ENCODE measurements around the gene ZIC2.

Gene ZIC2

GRCh38 chr13:99982036-99982730 lies 599 bp downstream of the ZIC2 start:
- TF ChIP-seq, protein P1, sequence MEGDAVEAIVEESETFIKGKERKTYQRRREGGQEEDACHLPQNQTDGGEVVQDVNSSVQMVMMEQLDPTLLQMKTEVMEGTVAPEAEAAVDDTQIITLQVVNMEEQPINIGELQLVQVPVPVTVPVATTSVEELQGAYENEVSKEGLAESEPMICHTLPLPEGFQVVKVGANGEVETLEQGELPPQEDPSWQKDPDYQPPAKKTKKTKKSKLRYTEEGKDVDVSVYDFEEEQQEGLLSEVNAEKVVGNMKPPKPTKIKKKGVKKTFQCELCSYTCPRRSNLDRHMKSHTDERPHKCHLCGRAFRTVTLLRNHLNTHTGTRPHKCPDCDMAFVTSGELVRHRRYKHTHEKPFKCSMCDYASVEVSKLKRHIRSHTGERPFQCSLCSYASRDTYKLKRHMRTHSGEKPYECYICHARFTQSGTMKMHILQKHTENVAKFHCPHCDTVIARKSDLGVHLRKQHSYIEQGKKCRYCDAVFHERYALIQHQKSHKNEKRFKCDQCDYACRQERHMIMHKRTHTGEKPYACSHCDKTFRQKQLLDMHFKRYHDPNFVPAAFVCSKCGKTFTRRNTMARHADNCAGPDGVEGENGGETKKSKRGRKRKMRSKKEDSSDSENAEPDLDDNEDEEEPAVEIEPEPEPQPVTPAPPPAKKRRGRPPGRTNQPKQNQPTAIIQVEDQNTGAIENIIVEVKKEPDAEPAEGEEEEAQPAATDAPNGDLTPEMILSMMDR (IDR thresholded peaks at IDR 0.05; ENCODE audit: low read depth, low read length): no peak
- H3K4me3 ChIP-seq (ENCODE audit: low read depth, low read length): no peak overlapping the region

DNA sequence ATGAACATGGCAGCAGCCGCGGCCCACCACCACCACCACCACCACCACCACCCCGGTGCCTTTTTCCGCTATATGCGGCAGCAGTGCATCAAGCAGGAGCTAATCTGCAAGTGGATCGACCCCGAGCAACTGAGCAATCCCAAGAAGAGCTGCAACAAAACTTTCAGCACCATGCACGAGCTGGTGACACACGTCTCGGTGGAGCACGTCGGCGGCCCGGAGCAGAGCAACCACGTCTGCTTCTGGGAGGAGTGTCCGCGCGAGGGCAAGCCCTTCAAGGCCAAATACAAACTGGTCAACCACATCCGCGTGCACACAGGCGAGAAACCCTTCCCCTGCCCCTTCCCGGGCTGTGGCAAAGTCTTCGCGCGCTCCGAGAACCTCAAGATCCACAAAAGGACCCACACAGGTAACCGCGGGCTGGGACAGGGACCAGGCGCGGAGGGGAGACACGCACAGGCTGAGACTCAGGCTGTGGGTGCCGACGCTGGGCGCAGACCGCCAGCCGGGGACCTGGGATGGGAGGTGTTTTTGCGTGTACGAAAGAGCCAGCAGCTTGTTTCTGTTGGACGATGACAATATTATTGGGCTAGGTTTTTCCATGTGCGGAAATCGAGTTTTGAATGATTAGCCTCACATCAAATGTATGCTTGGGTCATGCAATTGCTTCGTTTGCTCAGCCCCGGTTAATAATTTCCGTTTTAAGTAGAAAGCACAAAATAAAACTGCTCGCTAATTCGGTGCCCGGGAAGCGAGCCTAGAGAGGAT lies 1.3 kb downstream of the ZIC2 start:
- TF ChIP-seq, protein P1 (IDR thresholded peaks at IDR 0.05; ENCODE audit: low read depth, low read length): no peak
- no peak overlapping the region for H3K4me3 ChIP-seq (ENCODE audit: low read depth, low read length)

DNA sequence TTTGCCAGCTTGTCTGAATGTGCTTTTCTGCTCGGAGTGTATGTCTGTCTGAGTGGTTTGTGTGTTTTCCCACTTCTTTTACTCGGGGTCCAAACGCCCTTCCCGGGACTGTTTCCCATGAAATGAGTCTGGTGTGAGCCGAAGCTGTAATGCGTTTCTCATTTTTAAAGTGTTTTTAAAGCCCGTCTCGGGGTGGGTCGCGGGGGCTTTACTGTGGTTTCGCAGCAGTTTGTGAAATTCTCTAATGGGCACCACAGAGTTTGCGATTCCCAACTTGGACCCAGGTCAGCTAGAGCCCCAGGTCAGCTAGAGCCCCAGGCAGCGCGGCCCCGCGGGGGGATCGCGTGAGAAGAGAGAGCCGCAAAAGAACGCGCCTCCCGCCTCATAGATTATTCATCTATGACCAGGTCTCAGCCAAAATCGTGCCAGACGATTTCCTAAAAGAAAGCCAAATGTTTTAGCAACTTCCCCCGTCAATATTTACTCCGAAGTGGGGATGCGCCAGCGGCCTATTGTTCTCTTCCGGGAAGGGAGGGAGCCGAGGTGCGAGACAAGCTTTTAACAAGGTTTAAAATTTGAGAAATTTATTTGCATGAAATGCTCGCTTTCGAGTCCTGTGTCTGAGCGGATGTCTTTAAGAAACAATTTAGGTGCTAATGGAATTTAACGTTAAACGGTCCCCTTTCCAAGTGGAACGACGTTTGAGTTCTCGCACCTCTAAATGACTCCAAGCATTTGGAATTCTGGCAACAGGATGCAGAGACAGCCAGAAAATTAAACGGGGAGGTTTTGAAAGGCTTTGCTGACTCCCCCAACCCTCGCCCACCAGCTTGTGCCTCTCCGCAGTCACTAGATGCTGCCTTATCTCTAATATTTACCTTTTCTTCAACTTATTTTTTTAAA lies 2.2 kb downstream of the ZIC2 start:
- TF ChIP-seq, protein P1 (IDR thresholded peaks at IDR 0.05; ENCODE audit: low read depth, low read length): no peak
- H3K4me3 ChIP-seq (ENCODE audit: low read depth, low read length): no peak overlapping the region

- TF ChIP-seq, protein P1 (IDR thresholded peaks at IDR 0.05; ENCODE audit: low read depth, low read length): no peak
- H3K4me3 ChIP-seq (ENCODE audit: low read depth, low read length): no peak overlapping the region
Measured at GRCh38 chr13:99984461-99985240, 3.1 kb downstream of the ZIC2 start.

GRCh38 chr13:99985241-99985874 lies 3.8 kb downstream of the ZIC2 start:
- no peak overlapping the region for H3K4me3 ChIP-seq (ENCODE audit: low read depth, low read length)
- TF ChIP-seq, protein P1 (IDR thresholded peaks at IDR 0.05; ENCODE audit: low read depth, low read length): no peak

DNA sequence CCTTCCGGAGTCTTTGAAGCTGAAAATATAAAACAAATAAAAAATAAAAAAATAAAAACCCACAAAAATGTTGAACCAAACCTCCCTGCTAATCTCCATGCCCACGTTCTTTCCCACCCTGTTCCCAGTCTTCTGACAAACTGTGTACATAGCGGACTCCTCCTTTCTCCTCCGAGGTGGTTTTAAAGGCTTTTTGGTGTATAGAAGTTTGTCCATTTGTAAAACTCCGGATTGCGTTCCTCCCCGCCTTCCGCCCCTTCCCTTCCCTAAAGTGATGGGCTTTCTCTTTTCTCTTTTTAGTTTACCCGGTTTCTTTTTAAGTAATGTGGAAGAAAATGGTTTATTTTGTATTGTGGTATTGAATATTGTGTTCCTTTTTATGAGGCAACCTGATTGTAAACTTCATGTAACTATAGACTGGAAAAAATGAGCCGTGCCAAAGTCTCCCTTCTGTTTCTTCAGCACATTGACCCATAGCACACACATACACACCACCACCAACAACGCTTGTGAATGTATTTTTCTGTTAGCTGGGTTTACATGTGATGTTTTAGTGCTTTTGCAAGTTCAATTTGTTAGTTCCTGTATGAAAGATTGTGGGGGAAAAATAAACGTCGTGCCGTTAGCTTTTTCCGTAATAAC lies 4.4 kb downstream of the ZIC2 start:
- TF ChIP-seq, protein P1 (IDR thresholded peaks at IDR 0.05; ENCODE audit: low read depth, low read length): no peak
- no peak overlapping the region for H3K4me3 ChIP-seq (ENCODE audit: low read depth, low read length)
